ENCODE results near the gene SULF2. TPM values are rescaled to one million over a fixed set of nuclear protein-coding genes. Genes with fewer than 3 reads are reported as not detected.

Gene SULF2
- total and polyA plus RNA-seq, 2 donors (not counting 1 experiment from before 2014, with no cell fraction given): 1.2 to 1.7 TPM

DNA sequence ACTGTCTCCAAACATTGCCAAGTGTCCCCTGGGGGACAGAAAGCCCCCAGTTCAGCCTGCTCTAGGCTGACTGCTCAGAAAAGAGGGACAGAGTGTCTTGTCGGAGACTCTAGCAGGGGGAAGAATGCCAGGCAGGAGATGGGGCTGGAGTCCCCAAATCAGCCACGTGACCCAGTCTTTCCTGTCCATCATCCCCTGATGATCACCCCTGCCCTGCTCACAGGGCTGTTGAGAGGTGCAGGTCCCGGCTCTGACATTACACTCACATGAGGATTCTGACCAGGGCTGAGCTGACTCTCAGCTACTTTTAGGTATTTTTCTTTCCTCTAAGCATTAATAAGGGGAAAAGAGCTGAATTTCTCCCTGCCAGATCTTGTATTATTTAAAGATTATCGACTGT lies 115.8 kb downstream of the SULF2 start:
- no peak for DNase-seq
- peaks cover 3% of the 10 kb centered on the region for H3K4me1 Mint-ChIP-seq
- Histone ChIP-seq H3K4me2 (replicated peaks; ENCODE audit: low read depth, low read length, poor library complexity, severe bottlenecking) (no peak overlapping the region), H3K79me2 (ENCODE audit: control insufficient read depth, insufficient read depth, low read length) (no peaks in the 10 kb centered on the region), H2AFZ (ENCODE audit: insufficient read depth, low read depth, low read length, poor library complexity, severe bottlenecking) (no peak overlapping the region), H3K9me3 (ENCODE audit: control extremely low read depth in 1 of 3, control insufficient read depth in 2 of 3, insufficient read depth in 1 of 3, low read length in 2 of 3) (no peaks in the 10 kb centered on the region), H3K9ac (ENCODE audit: low read length) (no peak overlapping the region), H3K4me1 (ENCODE audit: control insufficient read depth in 2 of 2, insufficient read depth in 2 of 2, low read length in 2 of 2) (no peaks in the 10 kb centered on the region), H4K20me1 (ENCODE audit: control insufficient read depth, insufficient read depth, low read length, poor library complexity, severe bottlenecking) (peaks cover 3% of the 10 kb centered on the region), H3K36me3 (replicated peaks in 1 of 2; ENCODE audit: control extremely low read depth in 1 of 2, control insufficient read depth in 1 of 2, extremely low read depth in 1 of 2, insufficient read depth in 2 of 2, low read length in 1 of 2) (no peaks in the 10 kb centered on the region), H3K27me3 (replicated peaks in 1 of 4; ENCODE audit: control extremely low read depth in 1 of 4, control insufficient read depth in 3 of 4, insufficient read depth in 4 of 4, low read length in 3 of 4) (peaks cover 0 to under 1% (median 0%) of the 10 kb centered on the region in 4 experiments), H3K27ac (ENCODE audit: low read length in 2 of 2) (no peak overlapping the region), H3K4me3 (ENCODE audit: control extremely low read depth in 1 of 5, extremely low read depth in 1 of 5, insufficient read depth in 1 of 5, low read depth in 2 of 5, low read length in 4 of 5) (no peak overlapping the region)
- H3K9me3 Mint-ChIP-seq (ENCODE audit: insufficient read depth): no peaks in the 10 kb centered on the region
- WGBS (ENCODE audit: insufficient coverage): 87% methylated on average over 3 of the region's 4 CpGs
- CTCF ChIA-PET: interaction anchor here (1.2 kb wide), 1 partner anchor 951 kb away, joined by 4 read pairs; no protein-coding TSS in a partner anchor
- no peaks in the 10 kb centered on the region for H3K27me3 Mint-ChIP-seq
- no peak overlapping the region for H3K27ac Mint-ChIP-seq
- H3K4me3 Mint-ChIP-seq: no peak overlapping the region
- TF ChIP-seq, protein P1, sequence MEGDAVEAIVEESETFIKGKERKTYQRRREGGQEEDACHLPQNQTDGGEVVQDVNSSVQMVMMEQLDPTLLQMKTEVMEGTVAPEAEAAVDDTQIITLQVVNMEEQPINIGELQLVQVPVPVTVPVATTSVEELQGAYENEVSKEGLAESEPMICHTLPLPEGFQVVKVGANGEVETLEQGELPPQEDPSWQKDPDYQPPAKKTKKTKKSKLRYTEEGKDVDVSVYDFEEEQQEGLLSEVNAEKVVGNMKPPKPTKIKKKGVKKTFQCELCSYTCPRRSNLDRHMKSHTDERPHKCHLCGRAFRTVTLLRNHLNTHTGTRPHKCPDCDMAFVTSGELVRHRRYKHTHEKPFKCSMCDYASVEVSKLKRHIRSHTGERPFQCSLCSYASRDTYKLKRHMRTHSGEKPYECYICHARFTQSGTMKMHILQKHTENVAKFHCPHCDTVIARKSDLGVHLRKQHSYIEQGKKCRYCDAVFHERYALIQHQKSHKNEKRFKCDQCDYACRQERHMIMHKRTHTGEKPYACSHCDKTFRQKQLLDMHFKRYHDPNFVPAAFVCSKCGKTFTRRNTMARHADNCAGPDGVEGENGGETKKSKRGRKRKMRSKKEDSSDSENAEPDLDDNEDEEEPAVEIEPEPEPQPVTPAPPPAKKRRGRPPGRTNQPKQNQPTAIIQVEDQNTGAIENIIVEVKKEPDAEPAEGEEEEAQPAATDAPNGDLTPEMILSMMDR (IDR thresholded peaks at IDR 0.05): no peak
- no peak for TF ChIP-seq EZH2 (IDR thresholded peaks at IDR 0.05; ENCODE audit: borderline replicate concordance, insufficient read depth, low read depth, low read length, poor library complexity, severe bottlenecking)
- intact Hi-C loops (cut with micrococcal nuclease): no loop called here
- no peak for ATAC-seq (ENCODE audit: low read depth)
- POLR2A ChIA-PET: interaction anchor here (0.6 kb wide), 1 partner anchor 117 kb away, joined by 4 read pairs; no protein-coding TSS in a partner anchor

- POLR2A ChIA-PET: no interaction called here
- H4K20me1 ChIP-seq (ENCODE audit: control insufficient read depth, insufficient read depth, low read length, poor library complexity, severe bottlenecking): peaks cover 7% of the 10 kb centered on the region
Observed at GRCh38 chr20:47669152-47669425, 116.2 kb downstream of the SULF2 start.

More at GRCh38 chr20:47669152-47669425, 116.2 kb downstream of the SULF2 start:
- 95% methylated on average over 8 of the region's 8 CpGs for WGBS (ENCODE audit: insufficient coverage)
- peaks cover 0 to 4% of the 10 kb centered on the region in 2 donors for H3K4me1 ChIP-seq (ENCODE audit: control insufficient read depth in 2 of 2, insufficient read depth in 2 of 2, low read length in 2 of 2)
- Mint-ChIP-seq H3K9me3 (ENCODE audit: insufficient read depth) (no peaks in the 10 kb centered on the region), H3K4me1 (peaks cover 3% of the 10 kb centered on the region), H3K27me3 (no peaks in the 10 kb centered on the region), H3K27ac (no peak overlapping the region), H3K4me3 (no peak overlapping the region)
- no peak overlapping the region for H3K9ac ChIP-seq (ENCODE audit: low read length)
- no peaks in the 10 kb centered on the region for H3K27me3 ChIP-seq (replicated peaks in 1 of 4; ENCODE audit: control extremely low read depth in 1 of 4, control insufficient read depth in 3 of 4, insufficient read depth in 4 of 4, low read length in 3 of 4)
- no peak overlapping the region for H3K27ac ChIP-seq (ENCODE audit: low read length in 2 of 2)
- no peaks in the 10 kb centered on the region for H3K36me3 ChIP-seq (replicated peaks in 1 of 2; ENCODE audit: control extremely low read depth in 1 of 2, control insufficient read depth in 1 of 2, extremely low read depth in 1 of 2, insufficient read depth in 2 of 2, low read length in 1 of 2)
- no peak for ATAC-seq (ENCODE audit: low read depth)
- no peak overlapping the region for H3K4me2 ChIP-seq (replicated peaks; ENCODE audit: low read depth, low read length, poor library complexity, severe bottlenecking)
- no peaks in the 10 kb centered on the region for H3K9me3 ChIP-seq (ENCODE audit: control extremely low read depth in 1 of 3, control insufficient read depth in 2 of 3, insufficient read depth in 1 of 3, low read length in 2 of 3)
- no peaks in the 10 kb centered on the region for H3K79me2 ChIP-seq (ENCODE audit: control insufficient read depth, insufficient read depth, low read length)
- TF ChIP-seq EZH2 (IDR thresholded peaks at IDR 0.05; ENCODE audit: borderline replicate concordance, insufficient read depth, low read depth, low read length, poor library complexity, severe bottlenecking): no peak
- TF ChIP-seq, protein P1 (IDR thresholded peaks at IDR 0.05): no peak
- H3K4me3 ChIP-seq (ENCODE audit: control extremely low read depth in 1 of 5, extremely low read depth in 1 of 5, insufficient read depth in 1 of 5, low read depth in 2 of 5, low read length in 4 of 5): no peak overlapping the region
- no peak for DNase-seq
- CTCF ChIA-PET: interaction anchor here (1.2 kb wide), 1 partner anchor 951 kb away, joined by 4 read pairs; no protein-coding TSS in a partner anchor
- intact Hi-C loops (cut with micrococcal nuclease): no loop called here
- no peak overlapping the region for H2AFZ ChIP-seq (ENCODE audit: insufficient read depth, low read depth, low read length, poor library complexity, severe bottlenecking)
